ENCODE results near the gene TNFRSF11A. TPM values are rescaled to one million over a fixed set of nuclear protein-coding genes. Genes with fewer than 3 reads are reported as not detected.

TNFRSF11A gene
- total and polyA plus RNA-seq, 2 donors (not counting 1 experiment from before 2014, with no cell fraction given), result 0.01 to 1.7 TPM

GRCh38 chr18:62336618-62337017 is 11.5 kb downstream of the TNFRSF11A start:
- Mint-ChIP-seq H3K4me3 (no peak overlapping the region), H3K4me1 (no peaks in the 10 kb centered on the region), H3K27me3 (peaks cover 70% of the 10 kb centered on the region), H3K9me3 (ENCODE audit: insufficient read depth) (no peaks in the 10 kb centered on the region), H3K27ac (no peak overlapping the region)
- H3K4me2 ChIP-seq (replicated peaks; ENCODE audit: low read depth, low read length, poor library complexity, severe bottlenecking), result no peak overlapping the region
- ChIA-PET CTCF (no interaction called here), POLR2A (no interaction called here)
- WGBS (ENCODE audit: insufficient coverage), result 92% methylated on average over 3 of the region's 5 CpGs
- intact Hi-C loops (cut with micrococcal nuclease), result no loop called here
- no peaks in the 10 kb centered on the region for H3K9me3 ChIP-seq (ENCODE audit: control extremely low read depth in 1 of 3, control insufficient read depth in 2 of 3, insufficient read depth in 1 of 3, low read length in 2 of 3)
- H3K79me2 ChIP-seq (ENCODE audit: control insufficient read depth, insufficient read depth, low read length), result no peaks in the 10 kb centered on the region
- ATAC-seq (ENCODE audit: low read depth) (no peak), DNase-seq (no peak)
- no peak overlapping the region for H2AFZ ChIP-seq (ENCODE audit: insufficient read depth, low read depth, low read length, poor library complexity, severe bottlenecking)
- H3K36me3 ChIP-seq (replicated peaks in 1 of 2; ENCODE audit: control extremely low read depth in 1 of 2, control insufficient read depth in 1 of 2, extremely low read depth in 1 of 2, insufficient read depth in 2 of 2, low read length in 1 of 2), result no peaks in the 10 kb centered on the region
- no peak for TF ChIP-seq CTCF (IDR thresholded peaks at IDR 0.05)
- no peak for TF ChIP-seq EZH2 (IDR thresholded peaks at IDR 0.05; ENCODE audit: borderline replicate concordance, insufficient read depth, low read depth, low read length, poor library complexity, severe bottlenecking)
- peaks cover 0 to 1% of the 10 kb centered on the region in 2 donors for H3K4me1 ChIP-seq (ENCODE audit: control insufficient read depth in 2 of 2, insufficient read depth in 2 of 2, low read length in 2 of 2)
- H3K9ac ChIP-seq (ENCODE audit: low read length), result no peak overlapping the region
- no peak overlapping the region for H3K27ac ChIP-seq (ENCODE audit: low read length in 2 of 2)
- H3K27me3 ChIP-seq (replicated peaks in 1 of 4; ENCODE audit: control extremely low read depth in 1 of 4, control insufficient read depth in 3 of 4, insufficient read depth in 4 of 4, low read length in 3 of 4), result peaks cover 0 to 15% (median 5%) of the 10 kb centered on the region in 4 experiments
- H3K4me3 ChIP-seq (ENCODE audit: control extremely low read depth in 1 of 5, extremely low read depth in 1 of 5, insufficient read depth in 1 of 5, low read depth in 2 of 5, low read length in 4 of 5), result no peak overlapping the region
- no peaks in the 10 kb centered on the region for H4K20me1 ChIP-seq (ENCODE audit: control insufficient read depth, insufficient read depth, low read length, poor library complexity, severe bottlenecking)

- H3K4me1 ChIP-seq (ENCODE audit: control insufficient read depth in 2 of 2, insufficient read depth in 2 of 2, low read length in 2 of 2), result no peaks in the 10 kb centered on the region
- ChIA-PET CTCF (no interaction called here), POLR2A (no interaction called here)
- intact Hi-C loops (cut with micrococcal nuclease), result no loop called here
- H3K79me2 ChIP-seq (ENCODE audit: control insufficient read depth, insufficient read depth, low read length), result no peaks in the 10 kb centered on the region
- Mint-ChIP-seq H3K9me3 (ENCODE audit: insufficient read depth) (no peaks in the 10 kb centered on the region), H3K27me3 (peaks cover 62% of the 10 kb centered on the region), H3K27ac (no peak overlapping the region), H3K4me3 (no peak overlapping the region), H3K4me1 (no peaks in the 10 kb centered on the region)
- H2AFZ ChIP-seq (ENCODE audit: insufficient read depth, low read depth, low read length, poor library complexity, severe bottlenecking), result no peak overlapping the region
- 98% methylated on average over 5 of the region's 7 CpGs for WGBS (ENCODE audit: insufficient coverage)
- H3K27me3 ChIP-seq (replicated peaks in 1 of 4; ENCODE audit: control extremely low read depth in 1 of 4, control insufficient read depth in 3 of 4, insufficient read depth in 4 of 4, low read length in 3 of 4), result peaks cover 0 to 15% (median 5%) of the 10 kb centered on the region in 4 experiments
- DNase-seq (no peak), ATAC-seq (ENCODE audit: low read depth) (no peak)
- no peaks in the 10 kb centered on the region for H4K20me1 ChIP-seq (ENCODE audit: control insufficient read depth, insufficient read depth, low read length, poor library complexity, severe bottlenecking)
- no peak overlapping the region for H3K9ac ChIP-seq (ENCODE audit: low read length)
- H3K27ac ChIP-seq (ENCODE audit: low read length in 2 of 2), result no peak overlapping the region
- H3K9me3 ChIP-seq (ENCODE audit: control extremely low read depth in 1 of 3, control insufficient read depth in 2 of 3, insufficient read depth in 1 of 3, low read length in 2 of 3), result no peaks in the 10 kb centered on the region
- TF ChIP-seq CTCF (IDR thresholded peaks at IDR 0.05) (no peak), EZH2 (IDR thresholded peaks at IDR 0.05; ENCODE audit: borderline replicate concordance, insufficient read depth, low read depth, low read length, poor library complexity, severe bottlenecking) (no peak)
- H3K4me2 ChIP-seq (replicated peaks; ENCODE audit: low read depth, low read length, poor library complexity, severe bottlenecking), result no peak overlapping the region
- no peaks in the 10 kb centered on the region for H3K36me3 ChIP-seq (replicated peaks in 1 of 2; ENCODE audit: control extremely low read depth in 1 of 2, control insufficient read depth in 1 of 2, extremely low read depth in 1 of 2, insufficient read depth in 2 of 2, low read length in 1 of 2)
- H3K4me3 ChIP-seq (ENCODE audit: control extremely low read depth in 1 of 5, extremely low read depth in 1 of 5, insufficient read depth in 1 of 5, low read depth in 2 of 5, low read length in 4 of 5), result no peak overlapping the region
Observed at GRCh38 chr18:62337336-62337735, 12.2 kb downstream of the TNFRSF11A start.

Measured in B cell (primary cell).